Inflammatory macrophage treated with lipopolysaccharide for 1 hour (primary cell): Measurements from ENCODE around the gene PPP1R7.
A peak's percentile ranks its signal among the peaks of the same experiment; 100 is the strongest.

Source experiments
- DNase-seq, 2 donors: peaks; one replicate each; pipeline ENCODE4 v3.0.0-alpha.2; 2020 to 2022

PPP1R7 gene

DNA sequence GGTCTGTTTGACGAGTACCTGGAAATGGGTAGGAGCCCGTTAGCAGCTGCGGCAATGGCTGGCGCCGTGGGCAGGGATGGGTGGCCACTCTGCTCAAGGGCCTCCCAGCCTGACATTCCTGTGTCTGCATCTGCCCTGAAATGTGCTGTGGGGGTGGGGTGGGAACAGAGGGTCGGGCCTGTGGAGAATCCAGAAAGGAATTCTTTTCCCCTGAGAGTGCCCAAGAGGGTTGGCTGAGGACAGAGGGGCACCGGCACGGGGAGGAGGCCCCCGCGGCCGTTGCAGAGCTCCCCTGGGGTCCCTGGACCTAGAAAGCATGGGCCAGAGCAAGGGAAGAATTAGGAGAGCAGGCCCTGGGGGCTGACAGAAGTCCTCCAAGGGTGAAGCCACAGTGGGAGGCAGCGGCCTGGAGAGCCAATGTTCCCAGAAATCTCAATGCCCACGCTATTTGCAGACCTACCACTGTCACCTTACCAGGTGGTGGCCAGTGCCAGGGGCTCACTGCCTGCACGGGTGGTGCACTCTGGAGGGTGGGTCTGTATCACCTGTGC lies 66.0 kb downstream of the PPP1R7 start:
- no peak for DNase-seq

DNA sequence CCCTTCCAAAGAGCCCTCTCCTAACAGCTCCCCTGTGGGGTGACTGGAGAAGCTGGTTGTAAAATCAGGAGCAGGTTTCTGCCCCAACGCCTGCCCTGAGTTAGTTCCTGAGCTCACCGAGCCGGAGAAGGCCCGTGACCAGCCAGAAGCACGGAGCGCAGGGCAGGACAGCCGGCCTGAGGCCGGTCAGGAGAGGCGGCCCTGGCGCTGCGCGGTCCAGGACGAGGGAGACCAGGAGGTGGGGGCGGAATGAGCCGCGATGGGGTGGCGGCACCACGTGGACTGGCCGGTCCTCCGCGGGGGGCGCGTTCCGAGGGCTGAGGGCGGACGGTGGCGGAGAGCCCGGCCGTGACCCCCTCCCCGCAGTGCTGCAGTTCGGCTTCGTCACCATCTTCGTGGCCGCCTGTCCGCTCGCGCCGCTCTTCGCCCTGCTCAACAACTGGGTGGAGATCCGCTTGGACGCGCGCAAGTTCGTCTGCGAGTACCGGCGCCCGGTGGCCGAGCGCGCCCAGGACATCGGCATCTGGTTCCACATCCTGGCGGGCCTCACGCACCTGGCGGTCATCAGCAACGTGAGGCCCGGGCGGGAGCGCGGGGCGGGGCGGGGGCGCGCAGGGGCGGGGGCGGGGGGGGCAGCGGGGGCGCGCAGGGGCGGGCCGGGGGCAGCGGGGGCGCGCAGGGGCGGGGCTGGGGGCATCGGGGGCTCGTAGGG lies 67.2 kb downstream of the PPP1R7 start:
- peak; percentile 19 to 22 for DNase-seq

DNA sequence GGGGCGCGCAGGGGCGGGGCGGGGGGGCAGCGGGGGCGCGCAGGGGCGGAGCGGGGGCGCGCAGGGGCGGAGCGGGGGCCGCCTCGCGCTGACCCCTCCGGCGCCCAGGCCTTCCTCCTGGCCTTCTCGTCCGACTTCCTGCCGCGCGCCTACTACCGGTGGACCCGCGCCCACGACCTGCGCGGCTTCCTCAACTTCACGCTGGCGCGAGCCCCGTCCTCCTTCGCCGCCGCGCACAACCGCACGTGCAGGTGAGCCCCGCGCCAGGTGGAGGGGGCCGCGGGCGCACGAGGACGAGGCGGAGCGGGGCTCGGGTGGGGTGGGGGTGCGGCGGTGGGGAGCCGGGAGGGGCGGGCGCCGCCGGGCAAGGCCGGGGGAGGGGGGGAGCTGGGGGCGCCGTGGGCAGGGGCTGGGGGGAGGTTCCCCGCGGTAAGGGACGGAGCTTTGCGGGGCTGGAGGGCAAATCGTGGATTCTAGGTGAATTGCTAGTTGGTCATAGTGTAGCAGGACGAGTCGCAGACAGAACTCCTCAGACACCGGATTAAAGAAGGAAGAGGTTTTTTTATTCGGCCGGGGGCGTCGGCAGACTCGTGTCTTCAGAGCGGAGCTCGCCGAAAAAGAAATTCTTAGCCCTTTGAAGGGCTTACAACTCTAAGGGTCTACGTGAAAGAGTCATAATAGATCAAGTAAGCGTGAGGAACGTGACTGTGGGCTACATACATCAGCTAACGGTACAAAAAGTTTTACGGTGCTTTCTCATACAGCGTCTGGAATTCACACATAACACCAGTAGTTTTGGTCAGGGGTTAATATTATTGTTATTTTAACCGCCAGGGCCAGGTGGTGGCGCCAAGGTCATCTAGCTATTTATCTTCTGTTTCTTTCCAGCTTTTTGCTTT lies 68.1 kb downstream of the PPP1R7 start:
- DNase-seq, result peak; percentile 33 to 36

DNA sequence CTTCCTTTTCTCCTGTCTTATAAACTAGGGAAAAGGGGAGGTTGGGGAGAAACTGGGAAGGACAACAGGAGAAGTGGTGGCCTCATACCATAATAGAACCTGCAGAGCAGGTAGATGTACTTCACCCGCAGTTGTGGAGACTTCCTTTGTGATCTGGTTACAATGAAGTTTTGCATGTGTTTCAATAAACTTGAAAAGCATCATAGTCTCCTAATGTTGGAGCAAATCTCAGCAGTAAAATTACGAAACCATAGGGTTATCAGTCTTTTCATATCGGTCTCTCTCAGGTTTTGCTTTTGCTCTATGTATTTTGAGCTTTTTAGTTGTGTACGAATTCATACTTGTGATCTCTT lies 68.7 kb downstream of the PPP1R7 start:
- DNase-seq, result no peak

DNA sequence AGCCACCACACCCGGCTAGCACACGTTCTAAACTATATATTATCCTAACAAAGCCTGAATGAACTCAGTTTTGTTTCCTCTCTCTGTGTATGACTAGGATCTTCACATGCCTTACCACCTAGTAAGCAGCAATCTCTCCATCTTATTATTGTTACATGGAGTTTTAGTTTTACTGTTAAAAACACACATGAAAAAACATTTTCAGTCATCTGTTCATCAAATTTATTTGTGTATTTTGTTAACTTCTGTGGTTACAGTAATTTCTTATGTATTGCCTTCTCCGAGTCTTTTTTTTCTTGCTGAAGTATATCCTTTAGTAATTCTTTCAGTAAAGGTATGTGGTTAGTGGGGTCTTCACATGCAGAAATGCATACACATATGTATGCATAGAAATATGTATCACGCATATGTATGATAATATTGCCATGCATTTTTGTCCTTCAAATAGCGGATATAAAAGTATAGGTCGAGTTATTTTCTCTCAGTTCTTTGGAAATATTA lies 69.6 kb downstream of the PPP1R7 start:
- no peak for DNase-seq

DNA sequence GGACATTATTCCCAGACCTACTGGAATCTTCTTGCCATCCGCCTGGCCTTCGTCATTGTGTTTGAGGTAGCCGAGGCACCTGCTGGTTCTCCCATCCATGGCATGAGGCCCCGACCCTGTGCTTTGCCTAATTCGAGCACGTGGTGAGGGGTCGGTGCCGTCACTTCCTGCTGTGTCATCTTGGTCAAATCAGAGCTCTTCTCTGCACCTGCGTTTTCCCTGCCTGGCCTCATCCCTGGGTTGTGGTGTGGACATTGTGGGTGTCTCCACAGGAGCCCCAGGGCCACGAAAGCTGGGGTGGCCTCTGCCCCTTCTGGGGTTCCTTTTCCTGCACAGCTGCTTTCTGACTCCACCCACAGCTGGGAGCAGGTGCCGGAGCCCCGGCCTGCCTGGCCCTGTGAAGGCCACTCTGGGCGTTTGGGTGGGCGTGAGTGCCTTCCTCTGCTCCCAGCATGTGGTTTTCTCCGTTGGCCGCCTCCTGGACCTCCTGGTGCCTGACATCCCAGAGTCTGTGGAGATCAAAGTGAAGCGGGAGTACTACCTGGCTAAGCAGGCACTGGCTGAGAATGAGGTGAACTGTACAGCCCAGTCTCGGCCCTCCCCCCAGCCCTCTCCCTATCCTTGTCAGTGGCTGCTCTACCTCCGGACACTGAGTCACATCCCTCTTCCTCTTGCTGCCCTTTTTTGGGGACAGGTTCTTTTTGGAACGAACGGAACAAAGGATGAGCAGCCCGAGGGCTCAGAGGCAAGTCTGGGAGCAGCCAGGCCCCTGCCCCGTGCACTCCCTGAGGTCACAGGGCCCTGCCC lies 73.1 kb downstream of the PPP1R7 start:
- DNase-seq, result peak in 1 of 2 donors; percentile 34

DNA sequence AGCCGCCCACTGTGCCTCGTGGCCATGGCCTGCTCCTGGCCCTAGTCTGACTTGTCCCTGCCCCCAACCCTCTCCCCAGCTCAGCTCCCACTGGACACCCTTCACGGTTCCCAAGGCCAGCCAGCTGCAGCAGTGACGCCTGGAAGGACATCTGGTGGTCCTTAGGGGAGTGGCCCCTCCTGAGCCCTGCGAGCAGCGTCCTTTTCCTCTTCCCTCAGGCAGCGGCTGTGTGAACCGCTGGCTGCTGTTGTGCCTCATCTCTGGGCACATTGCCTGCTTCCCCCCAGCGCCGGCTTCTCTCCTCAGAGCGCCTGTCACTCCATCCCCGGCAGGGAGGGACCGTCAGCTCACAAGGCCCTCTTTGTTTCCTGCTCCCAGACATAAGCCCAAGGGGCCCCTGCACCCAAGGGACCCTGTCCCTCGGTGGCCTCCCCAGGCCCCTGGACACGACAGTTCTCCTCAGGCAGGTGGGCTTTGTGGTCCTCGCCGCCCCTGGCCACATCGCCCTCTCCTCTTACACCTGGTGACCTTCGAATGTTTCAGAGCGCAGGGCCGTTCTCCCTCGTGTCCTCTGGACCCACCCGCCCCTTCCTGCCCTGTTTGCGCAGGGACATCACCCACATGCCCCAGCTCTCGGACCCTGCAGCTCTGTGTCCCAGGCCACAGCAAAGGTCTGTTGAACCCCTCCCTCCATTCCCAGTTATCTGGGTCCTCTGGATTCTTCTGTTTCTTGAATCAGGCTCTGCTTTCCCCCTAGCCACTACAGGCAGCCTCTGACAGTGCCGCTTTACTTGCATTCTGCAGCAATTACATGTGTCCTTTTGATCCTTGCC lies 74.0 kb downstream of the PPP1R7 start:
- peak in 1 of 2 donors; percentile 11 for DNase-seq

DNA sequence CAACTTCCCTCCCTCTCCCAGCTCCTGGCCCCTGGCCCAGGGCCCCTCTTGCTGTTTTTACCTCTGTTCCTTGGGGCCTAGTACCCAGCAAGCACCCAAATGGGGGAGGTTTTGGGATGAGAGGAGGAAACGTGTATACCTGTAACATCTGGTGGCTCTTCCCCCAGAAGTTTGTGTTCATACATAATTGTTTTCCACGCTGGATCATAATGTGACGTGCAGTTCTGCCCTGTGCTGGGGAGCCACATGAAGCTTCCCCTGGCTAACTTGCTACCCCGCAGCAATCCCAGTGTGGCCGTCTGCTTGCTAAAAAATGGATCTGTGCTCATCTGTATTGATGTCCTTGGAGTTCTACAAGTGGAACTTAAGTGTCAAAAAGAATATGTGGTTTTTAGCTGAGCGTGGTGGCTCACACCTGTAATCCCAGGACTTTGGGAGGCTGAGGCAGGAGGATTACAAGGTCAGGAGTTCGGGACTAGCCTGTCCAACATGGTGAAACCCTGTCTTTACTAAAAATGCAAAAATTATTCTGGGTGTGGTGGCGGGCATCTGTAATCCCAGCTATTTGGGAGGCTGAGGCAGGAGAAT lies 74.7 kb downstream of the PPP1R7 start:
- no peak for DNase-seq

DNA sequence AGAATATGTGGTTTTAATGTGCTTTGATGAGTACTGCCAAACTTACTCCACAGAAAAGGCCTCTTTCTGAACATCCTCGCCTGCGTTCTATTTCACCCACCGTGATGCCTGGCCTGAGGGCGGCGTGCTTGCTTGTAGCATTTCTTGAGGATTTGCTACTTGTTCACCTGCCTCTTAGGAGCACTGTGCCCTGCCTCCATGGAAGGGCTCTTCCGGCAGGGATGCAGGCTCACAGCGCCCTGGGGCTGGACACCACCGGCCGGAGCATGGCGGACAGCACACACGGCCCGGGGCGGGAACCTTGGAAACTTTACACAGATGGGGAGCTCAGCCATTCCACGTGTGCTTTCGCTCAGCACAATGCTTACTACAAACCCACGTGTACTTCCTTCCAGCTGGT lies 75.3 kb downstream of the PPP1R7 start:
- no peak for DNase-seq

DNA sequence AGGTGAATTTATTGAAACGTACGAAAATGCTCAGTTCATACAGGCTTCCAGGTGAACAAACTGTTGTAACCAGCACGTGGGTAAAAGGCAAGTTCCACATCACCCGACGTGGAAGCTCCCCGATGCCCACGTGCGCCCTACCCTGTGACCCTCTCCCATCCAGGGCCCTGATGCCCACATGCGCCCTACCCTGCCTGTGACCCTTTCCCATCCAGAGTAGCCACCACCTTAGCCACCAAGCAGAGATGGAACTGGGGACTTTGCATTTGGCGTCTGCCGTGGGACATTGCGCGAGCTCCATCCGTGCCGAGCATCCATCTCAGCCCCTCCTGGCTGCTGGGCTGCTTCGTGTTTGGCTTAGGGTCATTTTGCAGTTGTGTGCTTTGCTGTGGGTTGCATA lies 75.7 kb downstream of the PPP1R7 start:
- DNase-seq, result no peak

DNA sequence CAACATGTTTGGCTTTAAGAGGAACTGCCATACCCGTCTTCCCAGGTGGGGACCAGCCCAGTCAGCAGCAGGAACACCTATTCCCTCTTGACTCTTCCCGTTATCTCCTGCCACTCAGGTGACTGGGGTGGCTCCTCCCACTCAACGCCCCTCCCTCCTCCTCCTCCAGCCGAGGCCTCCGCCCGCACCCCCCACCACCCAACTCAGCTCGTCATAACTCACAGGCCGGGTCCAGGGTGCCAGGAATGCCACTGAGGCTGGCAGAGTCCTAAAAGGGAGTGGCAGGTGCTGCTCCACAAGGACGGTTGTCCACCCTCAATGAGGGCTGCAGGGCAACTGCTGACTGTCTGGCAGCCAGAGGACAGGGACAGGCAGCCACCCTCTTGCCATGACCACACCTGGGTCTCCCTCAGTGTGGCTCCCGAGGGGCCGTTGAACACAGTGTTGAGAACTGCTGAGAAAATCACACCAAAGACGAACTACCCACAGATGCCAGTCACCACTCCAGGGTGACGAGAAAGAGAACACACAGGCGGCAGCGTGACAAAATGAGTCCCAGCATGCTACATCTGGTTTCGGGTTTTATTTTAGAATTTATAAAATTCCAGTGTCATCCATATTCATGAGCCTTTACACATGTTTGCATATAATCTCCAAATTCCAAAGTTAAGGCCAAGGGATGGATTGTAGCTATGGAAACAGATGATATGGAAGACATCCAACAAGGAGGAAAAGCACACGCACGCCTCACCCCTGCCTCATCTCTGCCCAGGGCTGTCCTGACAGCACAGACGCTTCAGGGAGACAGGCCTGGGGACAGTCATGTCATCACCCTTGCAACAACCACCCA lies 76.7 kb downstream of the PPP1R7 start:
- DNase-seq, result no peak

DNA sequence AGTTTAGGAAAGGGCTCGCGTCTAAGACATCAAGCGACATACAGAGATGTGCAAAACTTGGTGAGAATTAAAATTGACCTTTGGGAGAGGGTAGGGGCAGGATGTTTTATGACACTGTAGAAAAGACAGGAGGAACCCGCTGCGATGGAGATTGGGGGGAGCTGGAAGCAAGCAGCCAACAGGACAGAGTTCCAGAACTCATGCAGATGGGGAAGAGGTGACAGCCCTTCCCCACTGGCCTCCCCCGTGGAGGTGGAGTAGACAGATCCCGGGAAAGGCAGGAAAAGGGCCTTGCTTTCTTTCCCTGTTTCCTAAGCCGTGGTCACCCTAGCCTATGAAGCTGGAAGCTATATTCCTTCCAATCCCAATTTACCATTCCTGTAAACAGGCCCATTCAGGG lies 77.3 kb downstream of the PPP1R7 start:
- no peak for DNase-seq

DNA sequence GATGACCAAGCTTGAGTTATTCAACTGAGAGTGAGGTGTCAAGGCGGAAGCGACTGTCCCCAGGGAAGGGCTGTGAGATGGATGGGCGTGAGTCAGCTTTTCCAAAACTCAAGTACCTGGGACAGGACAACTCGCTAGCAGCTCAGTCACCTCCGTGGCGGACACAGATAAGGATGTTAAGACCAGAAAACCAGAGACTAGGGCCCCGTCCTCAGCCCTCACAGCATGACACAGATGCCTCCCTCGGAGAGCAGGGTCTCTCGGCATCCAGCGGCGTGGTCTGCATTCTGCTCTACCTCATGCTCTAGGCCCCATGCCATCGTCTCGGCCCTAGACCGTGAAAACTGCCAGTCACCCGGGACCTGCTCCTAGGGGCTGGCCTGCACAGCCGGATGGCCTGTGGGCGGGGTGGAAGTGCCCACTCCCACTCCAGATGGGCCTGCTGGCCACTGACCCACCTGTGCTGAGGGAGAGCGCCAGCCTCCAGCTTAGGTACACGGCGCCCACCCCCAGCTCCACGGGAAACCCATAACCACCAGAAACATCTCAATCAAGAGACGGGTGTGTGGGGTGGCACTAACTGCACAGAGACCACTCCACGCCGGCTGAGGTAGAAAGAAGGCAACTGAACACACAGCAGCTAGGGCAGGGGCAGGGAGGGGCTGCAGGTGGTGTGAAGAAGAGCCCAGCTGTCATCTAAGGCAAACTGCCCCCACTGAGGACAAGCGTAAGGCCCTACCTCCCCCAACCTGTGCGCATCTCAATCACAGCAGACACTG lies 78.0 kb downstream of the PPP1R7 start:
- DNase-seq, result no peak

DNA sequence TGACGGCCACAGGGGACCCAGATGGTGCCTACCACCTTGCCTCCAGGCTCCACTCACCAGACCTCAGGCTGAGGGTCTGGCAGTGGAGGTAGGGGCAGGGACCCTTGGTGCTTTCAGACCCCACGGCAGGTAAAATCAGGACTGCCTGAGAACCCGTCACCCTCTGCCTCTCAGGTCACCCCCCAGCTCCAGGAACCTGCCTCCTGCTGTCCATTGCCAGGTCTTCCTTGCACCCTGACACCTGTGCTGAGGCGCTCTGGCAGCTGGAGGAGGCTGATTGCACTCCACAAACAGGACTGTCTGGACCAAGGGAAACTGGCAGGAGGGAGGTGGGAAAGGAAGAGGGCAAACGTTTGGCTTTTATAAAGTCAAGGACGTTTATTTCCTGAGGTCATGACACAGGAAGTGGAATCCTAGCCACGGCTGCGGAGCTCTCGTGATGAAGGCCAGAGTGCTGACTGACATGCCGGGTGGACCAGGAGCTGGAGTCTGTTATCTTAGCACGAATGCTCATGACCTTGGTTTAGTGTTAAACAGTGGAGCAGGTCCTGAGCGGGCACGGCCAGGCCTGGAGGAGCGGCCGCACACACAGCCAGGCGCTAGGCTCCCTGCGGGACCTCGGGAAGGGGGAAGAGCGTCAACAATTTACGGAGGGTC lies 78.7 kb downstream of the PPP1R7 start:
- DNase-seq, result no peak

DNA sequence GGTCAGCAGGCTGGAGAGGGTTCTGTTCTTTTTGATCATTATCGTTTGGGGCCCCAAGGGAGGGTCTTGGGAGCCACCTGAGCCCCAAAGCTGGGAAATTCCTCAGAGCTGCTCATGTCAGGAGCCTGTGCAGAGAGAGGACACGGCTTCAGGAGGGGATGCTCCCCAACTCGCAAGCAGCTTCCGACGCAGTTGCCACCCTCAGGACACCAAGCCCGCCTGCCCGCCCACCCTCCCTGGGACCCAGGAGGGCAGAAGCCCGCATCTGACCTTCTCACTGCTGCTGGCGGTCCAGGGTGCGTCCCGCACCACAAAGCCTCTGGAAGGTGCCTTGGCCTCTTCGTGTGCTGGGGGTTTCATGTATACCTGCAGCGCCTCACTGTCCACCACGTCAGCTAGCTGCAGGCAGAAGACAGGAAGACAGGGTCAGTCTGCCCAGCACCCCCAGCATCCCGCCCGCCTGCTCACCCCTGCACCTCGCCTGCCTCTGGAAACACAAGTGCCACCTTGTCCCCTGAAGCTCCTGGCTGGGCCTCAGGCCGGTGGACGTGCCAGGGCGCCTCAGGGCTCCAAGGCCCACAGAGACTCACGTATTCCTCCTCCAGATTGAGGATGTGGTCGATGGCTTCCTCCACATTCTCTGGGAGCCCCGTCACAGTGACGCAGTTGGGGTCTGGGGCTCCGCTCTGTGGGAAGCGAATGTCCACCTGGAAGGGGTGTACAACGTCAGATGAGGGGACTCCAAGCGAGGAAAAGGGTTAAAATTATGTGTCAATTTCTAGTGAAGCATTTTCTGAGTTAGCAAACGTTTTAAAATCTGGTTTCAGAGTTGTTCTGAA lies 79.5 kb downstream of the PPP1R7 start:
- no peak for DNase-seq

DNA sequence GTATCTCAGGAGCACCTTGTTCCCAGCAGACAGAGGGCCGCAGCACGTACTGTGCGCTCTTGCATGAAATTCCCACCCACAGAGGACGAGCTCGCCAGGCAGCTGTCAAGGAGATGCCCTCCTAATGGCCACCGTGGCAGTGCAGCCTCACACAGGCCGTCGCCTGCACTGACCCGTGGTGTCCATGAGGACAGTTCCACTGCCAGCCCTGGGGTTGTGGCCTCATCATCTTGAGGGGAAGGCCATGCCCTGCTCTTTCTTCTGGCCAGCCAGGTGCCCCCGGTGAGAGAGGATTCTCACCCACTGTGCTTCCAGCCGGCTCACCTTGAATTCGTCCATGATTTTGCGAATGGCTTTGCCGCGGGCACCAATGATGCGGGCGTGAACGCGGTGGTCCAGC lies 80.2 kb downstream of the PPP1R7 start:
- DNase-seq, result no peak

DNA sequence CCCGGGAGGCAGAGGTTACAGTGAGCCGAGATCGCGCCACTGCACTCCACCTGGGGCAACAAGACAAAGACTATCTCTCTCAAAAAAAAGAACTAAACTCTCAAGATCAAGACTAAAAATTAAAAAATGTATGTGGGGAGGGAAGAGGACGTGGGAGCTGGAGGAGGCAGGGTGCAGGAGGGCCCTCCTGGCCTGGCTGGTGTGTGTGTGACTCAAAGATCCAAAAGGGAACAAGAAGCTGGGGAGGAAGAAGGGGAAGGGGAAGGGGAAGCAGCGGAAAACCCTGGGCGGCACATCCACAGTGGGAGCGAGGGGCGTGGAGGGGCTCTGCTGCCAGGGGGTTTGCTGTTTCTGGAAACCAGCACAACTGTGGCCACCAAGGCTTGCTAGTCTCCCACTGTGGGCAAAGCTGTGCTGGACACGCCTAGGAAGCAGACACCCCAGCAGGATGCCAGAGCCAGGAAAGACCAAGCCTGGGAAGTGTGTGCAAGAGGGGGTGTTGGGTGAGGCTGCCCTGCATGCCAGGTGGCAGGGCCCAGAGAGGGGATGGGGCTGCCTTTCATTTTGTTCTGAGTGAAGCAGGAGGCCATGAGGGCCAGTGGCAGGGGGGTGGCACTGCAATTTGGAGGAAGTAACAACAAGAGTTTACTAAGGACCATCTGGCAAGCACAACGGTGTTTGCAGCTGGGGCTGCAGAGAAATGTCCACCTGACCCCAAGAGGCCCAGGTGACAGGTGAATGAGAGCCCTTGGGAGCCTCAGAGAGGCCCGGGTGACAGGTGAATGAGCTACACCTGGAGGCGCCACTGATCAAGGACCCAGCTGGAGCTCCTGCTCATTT lies 82.7 kb downstream of the PPP1R7 start:
- peak; percentile 9 to 18 for DNase-seq
